Smooth muscle cell of the umbilical artery (primary cell): Measurements from ENCODE around the gene OR10A4. TPM values are rescaled to one million over a fixed set of nuclear protein-coding genes. Genes with fewer than 3 reads are reported as not detected.

Experiments used
- total RNA-seq: library from RNA; depleted of rRNA; stranded (reverse); fragments of >200 nt; gene quantifications from 2 replicates; pipeline ENCODE4 v1.2.3, GENCODE V29; 2014

OR10A4 gene
- not detected in 2 replicates for total RNA-seq

GRCh38 chr11:6876325-6876724 lies at the start of gene OR10A4:
TSS of gene OR10A4 (plus strand) at chr11:6876625. CDS start at chr11:6876648, 23 bp downstream.

GRCh38 chr11:6845383-6845782 lies 31.0 kb upstream of the OR10A4 start, which contains the start of gene OR10A5:
TSS of gene OR10A5 (plus strand) at chr11:6845683. CDS start at chr11:6845683, 0 bp downstream.

GRCh38 chr11:6862961-6863360 lies 13.5 kb upstream of the OR10A4 start, which contains the start of gene OR10A2:
TSS of gene OR10A2 (plus strand) at chr11:6863057. CDS start at chr11:6869755, 6,698 bp downstream.

GRCh38 chr11:6892400-6892799 lies 16.0 kb downstream of the OR10A4 start, which contains the start of gene OR2D2:
TSS of gene OR2D2 (minus strand) at chr11:6892500. CDS start at chr11:6892500, 0 bp downstream.

GRCh38 chr11:6920702-6921101 lies 44.3 kb downstream of the OR10A4 start, which contains the start of gene OR2D3:
TSS of gene OR2D3 (plus strand) at chr11:6921002. CDS start at chr11:6921002, 0 bp downstream.

GRCh38 chr11:6926208-6927029 lies 50.0 kb downstream of the OR10A4 start, which contains the start of gene ZNF215:
TSS of gene ZNF215 (plus strand) at chr11:6926426. CDS start at chr11:6932273, 5,847 bp downstream.

Other genes starting within 250 kb of the OR10A4 start
- 4.4 and 10.4 TPM in 2 replicates for gene DCHS1, start 220.8 kb upstream of the OR10A4 start, total RNA-seq
- gene MRPL17, start 193.3 kb upstream of the OR10A4 start, total RNA-seq, result 37.0 and 63.2 TPM in 2 replicates
- 0.28 TPM in 1 of 2 replicates, not detected in the other for gene OR2AG2, start 104.6 kb upstream of the OR10A4 start, total RNA-seq
- not detected in 2 replicates for gene OR2AG1, start 93.6 kb upstream of the OR10A4 start, total RNA-seq
- gene OR6A2, start 76.9 kb upstream of the OR10A4 start, total RNA-seq, result 0.30 and 1.2 TPM in 2 replicates
- gene OR10A5, start 30.9 kb upstream of the OR10A4 start, total RNA-seq, result not detected in 2 replicates
- not detected in 2 replicates for gene OR10A2, start 13.6 kb upstream of the OR10A4 start, total RNA-seq
- 0.78 TPM in 1 of 2 replicates, not detected in the other for gene OR2D2, start 15.9 kb downstream of the OR10A4 start, total RNA-seq
- not detected in 2 replicates for gene OR2D3, start 44.4 kb downstream of the OR10A4 start, total RNA-seq
- 3.3 and 6.1 TPM in 2 replicates for gene ZNF215, start 49.8 kb downstream of the OR10A4 start, total RNA-seq
- gene ZNF214, start 143.7 kb downstream of the OR10A4 start, total RNA-seq, result 2.8 and 4.2 TPM in 2 replicates
- gene NLRP14, start 143.9 kb downstream of the OR10A4 start, total RNA-seq, result 0.18 TPM in 1 of 2 replicates, not detected in the other
- gene RBMXL2, start 212.4 kb downstream of the OR10A4 start, total RNA-seq, result not detected in 2 replicates